Activated naive CD8-positive, alpha-beta T cell treated with anti-CD3 and anti-CD28 coated beads for 36 hours (primary cell): ENCODE results near the gene STAG3. TPM values are rescaled to one million over a fixed set of nuclear protein-coding genes. Genes with fewer than 3 reads are reported as not detected.

ENCODE experiments used
- total RNA-seq, 2 experiments: library from RNA; stranded (reverse); gene quantifications; one replicate each; pipeline ENCODE4 v1.2.3, GENCODE V29; 2021

The STAG3 gene
- total RNA-seq, 2 experiments from 2014 or later, result 21.1 to 21.4 TPM

Other genes starting within 250 kb of the STAG3 start
- 1 to 10 TPM in 1 of 2 experiments, under 1 TPM in 1; 0.52 to 1.2 TPM for gene GJC3, start 248.3 kb upstream of the STAG3 start, total RNA-seq
- gene AZGP1, start 201.9 kb upstream of the STAG3 start, total RNA-seq, result not detected
- gene ZKSCAN1, start 162.3 kb upstream of the STAG3 start, total RNA-seq, result 10 to 100 TPM; 38.6 to 41.5 TPM
- gene ZSCAN21, start 128.1 kb upstream of the STAG3 start, total RNA-seq, result 1 to 10 TPM; 9.0 to 9.4 TPM
- gene ZNF3, start 96.2 kb upstream of the STAG3 start, total RNA-seq, result 10 to 100 TPM; 21.1 to 22.3 TPM
- gene COPS6, start 88.9 kb upstream of the STAG3 start, total RNA-seq, result 10 to 100 TPM; 96.3 to 97.2 TPM
- gene MCM7, start 76.5 kb upstream of the STAG3 start, total RNA-seq, result 100 to 1,000 TPM; 476 to 482 TPM
- 10 to 100 TPM; 13.0 to 13.1 TPM for gene AP4M1, start 76.3 kb upstream of the STAG3 start, total RNA-seq
- 10 to 100 TPM; 59.7 to 61.1 TPM for gene TAF6, start 58.6 kb upstream of the STAG3 start, total RNA-seq
- 10 to 100 TPM; 10.1 to 10.2 TPM for gene CNPY4, start 58.3 kb upstream of the STAG3 start, total RNA-seq
- gene MBLAC1, start 51.0 kb upstream of the STAG3 start, total RNA-seq, result 1 to 10 TPM; 3.2 to 3.3 TPM
- gene LAMTOR4, start 29.0 kb upstream of the STAG3 start, total RNA-seq, result 100 to 1,000 TPM; 101 to 104 TPM
- 10 to 100 TPM; 17.0 to 20.0 TPM for gene TRAPPC14, start 19.2 kb upstream of the STAG3 start, total RNA-seq
- 1 to 10 TPM; 2.9 to 3.6 TPM for gene GAL3ST4, start 9.3 kb upstream of the STAG3 start, total RNA-seq
- gene GPC2, start 537 bp upstream of the STAG3 start, total RNA-seq, result 1 to 10 TPM; 3.6 to 3.9 TPM
- 10 to 100 TPM; 33.4 to 34.5 TPM for gene PVRIG, start 42.0 kb downstream of the STAG3 start, total RNA-seq
- not detected for gene SPDYE3, start 129.8 kb downstream of the STAG3 start, total RNA-seq
- 10 to 100 TPM; 24.5 to 28.3 TPM for gene PILRB, start 180.2 kb downstream of the STAG3 start, total RNA-seq
- gene PILRA, start 195.6 kb downstream of the STAG3 start, total RNA-seq, result under 1 TPM; 0.68 TPM